Activated naive CD4-positive, alpha-beta T cell treated with anti-CD3 and anti-CD28 coated beads, Interleukin-2, amount 50 U/mL, for 24 hours (primary cell): ENCODE data around the gene DSCAM.
"Not testable (repeated sequence)": the region's sequence is repeated elsewhere in the genome, so short reads cannot be mapped to it uniquely, and the experiment has no call there.

Experiments
- H3K27ac Mint-ChIP-seq: one replicate; pipeline ENCODE4 v1.8.0; 2021; ENCODE audit warnings: mild to moderate bottlenecking, mixed read lengths
- H3K27me3 Mint-ChIP-seq: one replicate; pipeline ENCODE4 v1.8.0; 2021; ENCODE audit warnings: mixed read lengths
- H3K36me3 Mint-ChIP-seq: one replicate; pipeline ENCODE4 v1.8.0; 2021; ENCODE audit warnings: mixed read lengths
- H3K4me1 Mint-ChIP-seq: one replicate; pipeline ENCODE4 v1.8.0; 2021; ENCODE audit warnings: mixed read lengths
- H3K4me3 Mint-ChIP-seq: one replicate; pipeline ENCODE4 v1.8.0; 2021; ENCODE audit warnings: mild to moderate bottlenecking, mixed read lengths
- H3K9me3 Mint-ChIP-seq: one replicate; pipeline ENCODE4 v1.8.0; 2021; ENCODE audit warnings: mixed read lengths

Gene DSCAM

DNA sequence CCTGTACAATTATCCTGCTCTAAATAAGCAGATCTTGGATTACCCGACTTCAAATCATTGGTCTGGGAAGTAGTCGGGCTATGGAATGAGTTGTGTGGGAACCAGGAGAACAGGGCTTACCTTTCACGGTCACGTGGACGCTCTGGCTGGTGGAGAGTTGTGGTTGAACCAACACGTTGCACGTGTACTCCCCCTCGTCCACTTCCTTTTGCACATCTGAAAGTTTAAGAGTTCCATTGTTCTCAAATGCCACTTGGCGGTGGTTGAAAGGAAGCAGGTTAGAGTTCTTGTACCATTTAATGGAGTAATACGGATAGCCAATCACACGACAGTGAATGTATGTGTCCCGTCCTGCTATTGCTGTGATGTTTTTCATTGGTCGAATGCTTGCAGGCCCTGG is 509.0 kb downstream of the DSCAM start:
- peaks cover 4% of the 10 kb centered on the region for H3K9me3 Mint-ChIP-seq

DNA sequence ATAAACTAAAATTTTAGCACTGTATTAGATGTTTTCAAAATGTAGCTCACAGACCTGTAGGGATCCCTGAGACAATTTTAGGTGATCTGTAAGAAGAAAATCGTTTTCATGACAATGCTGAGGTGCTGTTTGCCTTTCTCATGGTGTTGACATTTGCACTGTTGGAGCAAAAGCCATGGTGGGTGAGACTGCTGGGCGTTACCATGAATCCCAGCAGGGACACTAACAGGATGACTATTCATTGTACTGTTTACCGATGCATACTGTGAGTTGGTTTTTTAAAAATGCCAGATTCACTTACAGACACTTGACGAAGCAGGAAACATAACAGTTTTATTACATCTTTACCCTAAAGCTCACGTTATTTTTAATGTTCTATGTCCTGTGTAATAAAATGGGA is 511.3 kb downstream of the DSCAM start:
- H3K36me3 Mint-ChIP-seq, result no peaks in the 10 kb centered on the region
- H3K4me1 Mint-ChIP-seq, result no peaks in the 10 kb centered on the region
- peaks cover 4% of the 10 kb centered on the region for H3K9me3 Mint-ChIP-seq
- H3K27ac Mint-ChIP-seq, result no peak overlapping the region
- H3K4me3 Mint-ChIP-seq, result no peak overlapping the region
- H3K27me3 Mint-ChIP-seq, result no peaks in the 10 kb centered on the region

More for the DNA sequence above, 509.0 kb downstream of the DSCAM start:
- Mint-ChIP-seq H3K36me3 (no peaks in the 10 kb centered on the region), H3K27ac (no peak overlapping the region), H3K4me1 (no peaks in the 10 kb centered on the region), H3K4me3 (no peak overlapping the region), H3K27me3 (no peaks in the 10 kb centered on the region)

DNA sequence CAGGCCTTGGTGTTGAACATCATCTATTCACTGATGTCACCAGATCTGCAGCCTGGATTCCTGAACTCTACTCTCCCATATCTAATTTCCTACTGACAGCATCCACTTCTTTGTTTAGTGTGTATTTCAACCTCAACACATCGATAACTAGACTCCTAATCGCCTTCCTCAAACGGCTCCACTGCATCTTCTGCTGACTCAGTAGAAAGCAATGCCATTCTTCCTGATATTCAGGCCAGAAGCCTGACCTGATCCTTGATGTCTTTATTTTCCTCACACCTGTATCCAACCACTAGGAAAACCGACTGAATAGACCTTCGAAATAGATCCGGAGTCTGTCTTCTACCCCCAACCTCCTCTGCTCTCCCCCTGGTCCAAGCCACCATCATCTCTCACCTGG is 512.8 kb downstream of the DSCAM start:
- Mint-ChIP-seq H3K9me3 (peaks cover 4% of the 10 kb centered on the region), H3K4me3 (no peak overlapping the region), H3K36me3 (no peaks in the 10 kb centered on the region), H3K27me3 (no peaks in the 10 kb centered on the region), H3K27ac (no peak overlapping the region), H3K4me1 (no peaks in the 10 kb centered on the region)

DNA sequence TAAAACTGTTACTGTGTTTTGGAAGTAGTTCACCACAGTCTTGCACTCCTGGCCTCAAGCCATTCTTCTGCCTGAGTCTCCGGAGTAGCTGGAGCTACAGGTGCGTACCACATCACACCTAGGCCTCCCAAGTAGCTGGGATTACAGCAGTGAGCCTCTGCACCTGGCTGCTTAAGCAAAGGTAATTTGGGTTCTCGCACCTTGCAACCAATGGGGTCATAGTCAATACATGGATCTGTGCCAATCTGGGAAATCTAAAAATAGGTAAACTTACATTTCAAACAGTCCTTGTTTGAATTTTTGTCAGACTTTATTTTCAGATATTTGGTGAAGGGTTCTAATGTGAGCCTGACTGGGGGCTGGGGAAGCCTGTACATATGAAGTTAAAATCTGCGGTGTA is 513.2 kb downstream of the DSCAM start:
- H3K36me3 Mint-ChIP-seq, result no peaks in the 10 kb centered on the region
- H3K4me3 Mint-ChIP-seq, result no peak overlapping the region
- no peak overlapping the region for H3K27ac Mint-ChIP-seq
- peaks cover 4% of the 10 kb centered on the region for H3K9me3 Mint-ChIP-seq
- H3K27me3 Mint-ChIP-seq, result no peaks in the 10 kb centered on the region
- no peaks in the 10 kb centered on the region for H3K4me1 Mint-ChIP-seq

DNA sequence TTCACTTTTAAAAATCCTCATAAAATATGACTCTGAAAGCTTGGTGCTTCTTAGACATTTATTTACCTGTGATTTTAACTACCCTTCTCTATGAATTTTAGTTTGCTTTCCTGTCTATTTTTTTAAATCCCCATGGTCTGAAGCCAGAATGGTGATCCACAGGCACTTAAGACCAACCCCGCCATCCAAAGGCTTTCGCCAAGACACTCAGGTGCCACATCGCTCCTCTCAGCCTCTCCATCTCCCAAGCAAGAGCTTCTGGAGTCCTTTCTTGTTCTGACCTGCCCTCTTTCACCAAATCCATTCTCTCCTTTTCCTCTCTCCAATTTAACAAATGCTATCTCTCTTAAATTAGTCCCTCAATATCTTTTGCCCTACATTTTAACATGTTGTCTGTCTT is 515.2 kb downstream of the DSCAM start:
- no peak overlapping the region for H3K27ac Mint-ChIP-seq
- H3K9me3 Mint-ChIP-seq, result peaks cover 5% of the 10 kb centered on the region
- no peaks in the 10 kb centered on the region for H3K27me3 Mint-ChIP-seq
- H3K4me1 Mint-ChIP-seq, result no peaks in the 10 kb centered on the region
- H3K36me3 Mint-ChIP-seq, result no peaks in the 10 kb centered on the region
- H3K4me3 Mint-ChIP-seq, result no peak overlapping the region

DNA sequence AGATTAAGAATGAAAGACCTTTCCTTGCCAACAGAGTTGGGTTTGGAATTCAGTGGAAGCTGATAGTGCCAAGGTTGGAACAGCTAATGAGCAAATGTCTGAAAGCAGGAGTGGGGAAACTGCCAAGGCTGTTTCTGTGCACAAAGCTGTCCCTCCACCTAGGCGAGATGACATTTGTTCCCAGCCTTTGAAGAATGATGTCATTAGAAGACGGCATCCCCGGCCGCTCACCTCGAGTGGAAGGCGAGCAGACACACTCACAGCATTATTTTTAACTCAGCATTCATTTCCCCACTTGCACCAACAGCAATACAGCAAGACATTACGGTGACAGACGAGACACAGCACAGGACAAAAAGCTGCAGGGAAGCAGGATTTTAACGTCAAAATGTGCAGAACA is 515.8 kb downstream of the DSCAM start:
- peaks cover 5% of the 10 kb centered on the region for H3K9me3 Mint-ChIP-seq
- no peak overlapping the region for H3K27ac Mint-ChIP-seq
- H3K4me1 Mint-ChIP-seq, result no peaks in the 10 kb centered on the region
- H3K4me3 Mint-ChIP-seq, result no peak overlapping the region
- H3K27me3 Mint-ChIP-seq, result no peaks in the 10 kb centered on the region
- no peaks in the 10 kb centered on the region for H3K36me3 Mint-ChIP-seq

DNA sequence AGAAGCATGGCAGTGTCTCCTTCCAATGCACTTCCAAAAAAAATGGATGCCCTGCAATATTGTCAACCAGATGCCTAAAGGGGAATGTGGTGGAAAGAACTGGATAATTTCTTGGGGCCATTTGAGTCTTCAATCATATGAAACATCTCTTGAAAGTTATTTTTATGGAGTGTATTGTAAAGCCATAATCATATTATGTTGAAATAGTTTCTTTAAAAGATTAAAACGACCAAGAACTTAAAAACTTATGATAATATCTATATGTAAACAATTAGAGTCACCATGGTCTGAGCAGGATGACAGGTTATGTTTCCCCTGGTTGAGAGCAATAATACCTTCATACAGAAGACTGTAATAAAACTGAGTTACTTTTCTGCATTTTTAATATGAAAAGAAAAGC is 522.6 kb downstream of the DSCAM start:
- Mint-ChIP-seq H3K9me3 (peaks cover 19% of the 10 kb centered on the region), H3K4me3 (no peak overlapping the region), H3K27me3 (no peaks in the 10 kb centered on the region), H3K27ac (no peak overlapping the region), H3K36me3 (no peaks in the 10 kb centered on the region), H3K4me1 (no peaks in the 10 kb centered on the region)

DNA sequence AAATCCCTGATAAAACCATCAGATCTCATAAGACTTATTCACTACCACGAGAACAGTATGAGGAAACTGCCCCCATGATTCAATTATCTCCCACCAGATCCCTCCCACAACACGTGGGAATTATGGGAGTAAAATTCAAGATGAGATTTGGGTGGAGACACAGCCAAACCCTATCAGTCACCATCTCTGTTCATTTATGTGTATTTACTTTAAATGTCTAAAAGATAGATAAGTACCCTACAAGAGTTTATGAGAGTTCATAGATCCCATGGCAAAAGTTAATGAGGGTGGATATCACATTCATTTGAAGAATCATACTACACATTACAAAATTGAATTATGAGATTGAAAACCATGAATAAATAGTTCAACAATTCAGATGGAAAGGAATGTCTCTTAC is 526.2 kb downstream of the DSCAM start:
- H3K4me1 Mint-ChIP-seq, H3K36me3 Mint-ChIP-seq, H3K4me3 Mint-ChIP-seq, H3K27me3 Mint-ChIP-seq, H3K27ac Mint-ChIP-seq: not testable (repeated sequence)
- H3K9me3 Mint-ChIP-seq, result peaks cover 14% of the 10 kb centered on the region

DNA sequence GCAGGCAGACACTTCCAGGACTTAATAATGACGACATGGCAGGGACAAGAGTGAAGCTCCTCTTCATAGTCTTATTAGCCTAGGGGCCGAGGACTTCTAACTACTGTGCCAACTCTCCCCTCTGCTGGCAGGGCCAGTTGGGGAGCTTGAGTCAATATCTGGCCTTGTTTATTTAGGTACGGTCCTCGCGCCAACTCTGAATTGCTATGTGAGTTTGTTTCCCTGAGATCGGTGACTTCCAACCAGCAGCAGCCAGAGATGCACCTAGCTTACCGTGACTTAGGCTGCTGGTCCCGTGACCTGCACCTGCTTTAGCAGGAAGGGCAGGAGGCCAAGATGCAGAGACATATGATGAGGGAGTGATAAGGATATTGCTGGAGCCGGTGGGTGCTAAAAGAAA is 528.6 kb downstream of the DSCAM start:
- no peaks in the 10 kb centered on the region for H3K4me1 Mint-ChIP-seq
- no peak overlapping the region for H3K4me3 Mint-ChIP-seq
- peaks cover 6% of the 10 kb centered on the region for H3K9me3 Mint-ChIP-seq
- no peak overlapping the region for H3K27ac Mint-ChIP-seq
- H3K36me3 Mint-ChIP-seq, result no peaks in the 10 kb centered on the region
- no peaks in the 10 kb centered on the region for H3K27me3 Mint-ChIP-seq

DNA sequence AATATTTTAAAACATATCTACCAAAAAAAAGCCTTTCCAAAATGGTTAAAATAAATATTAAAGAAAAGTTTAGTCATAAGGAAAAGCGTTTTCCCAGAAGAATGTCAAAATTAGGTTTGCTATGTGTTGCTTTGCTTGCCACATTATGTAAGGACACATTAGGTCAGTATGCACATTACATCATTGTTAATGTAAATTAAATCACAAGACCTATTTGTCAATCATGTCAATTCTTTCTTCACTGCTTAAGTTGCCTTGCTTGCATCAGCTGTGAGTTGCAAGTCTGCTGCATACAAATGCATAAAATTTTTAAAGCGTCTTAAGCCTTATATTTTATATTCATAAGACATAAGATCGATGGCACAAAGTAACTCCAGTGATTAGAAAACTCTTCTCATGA is 530.9 kb downstream of the DSCAM start:
- H3K4me3 Mint-ChIP-seq, result no peak overlapping the region
- H3K36me3 Mint-ChIP-seq, result no peaks in the 10 kb centered on the region
- H3K4me1 Mint-ChIP-seq, result no peaks in the 10 kb centered on the region

DNA sequence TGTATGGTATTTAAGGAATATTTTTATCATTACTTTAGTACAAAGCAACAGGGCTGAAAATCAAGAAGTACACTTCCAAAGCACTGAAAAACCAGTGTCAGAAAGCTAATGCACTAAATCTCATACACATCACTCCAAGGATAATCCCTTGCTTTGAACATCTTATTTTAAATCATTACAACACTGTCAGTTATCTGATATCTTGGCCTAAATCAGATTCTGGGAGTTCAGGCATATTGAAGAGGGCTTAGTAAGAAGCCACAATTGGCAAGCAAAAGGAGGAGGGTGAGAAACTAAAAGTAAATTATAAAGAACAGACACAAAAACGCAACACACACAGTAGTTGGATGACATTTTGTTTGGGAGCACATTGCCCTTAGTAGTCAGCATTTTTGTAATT is 531.3 kb downstream of the DSCAM start:
- H3K27ac Mint-ChIP-seq, result no peak overlapping the region
- no peaks in the 10 kb centered on the region for H3K36me3 Mint-ChIP-seq
- no peaks in the 10 kb centered on the region for H3K4me1 Mint-ChIP-seq
- no peaks in the 10 kb centered on the region for H3K9me3 Mint-ChIP-seq
- H3K27me3 Mint-ChIP-seq, result no peaks in the 10 kb centered on the region
- H3K4me3 Mint-ChIP-seq, result no peak overlapping the region

More for the DNA sequence above, 530.9 kb downstream of the DSCAM start:
- Mint-ChIP-seq H3K27me3 (no peaks in the 10 kb centered on the region), H3K27ac (no peak overlapping the region), H3K9me3 (no peaks in the 10 kb centered on the region)

DNA sequence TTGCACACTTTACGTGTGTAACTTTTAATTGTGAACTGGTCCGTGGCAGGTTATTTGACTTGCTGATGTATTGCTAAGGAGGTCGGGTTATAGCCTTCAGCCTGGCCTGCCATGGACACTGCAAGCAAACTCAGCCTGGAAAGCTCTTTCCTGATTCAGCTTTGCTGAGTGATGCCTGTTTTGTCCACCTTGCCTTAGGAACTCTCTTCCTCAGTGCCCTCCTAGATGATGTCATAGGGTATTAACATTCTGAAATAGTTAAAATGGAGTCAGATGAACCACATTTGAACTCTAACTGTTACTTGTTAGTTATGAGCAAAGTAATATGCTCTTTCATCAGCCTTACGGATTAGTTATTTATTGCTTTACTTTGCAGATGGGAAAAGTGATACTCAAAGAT is 533.7 kb downstream of the DSCAM start:
- Mint-ChIP-seq H3K27me3 (no peaks in the 10 kb centered on the region), H3K36me3 (no peaks in the 10 kb centered on the region), H3K4me1 (no peaks in the 10 kb centered on the region), H3K4me3 (no peak overlapping the region), H3K27ac (no peak overlapping the region), H3K9me3 (no peaks in the 10 kb centered on the region)

DNA sequence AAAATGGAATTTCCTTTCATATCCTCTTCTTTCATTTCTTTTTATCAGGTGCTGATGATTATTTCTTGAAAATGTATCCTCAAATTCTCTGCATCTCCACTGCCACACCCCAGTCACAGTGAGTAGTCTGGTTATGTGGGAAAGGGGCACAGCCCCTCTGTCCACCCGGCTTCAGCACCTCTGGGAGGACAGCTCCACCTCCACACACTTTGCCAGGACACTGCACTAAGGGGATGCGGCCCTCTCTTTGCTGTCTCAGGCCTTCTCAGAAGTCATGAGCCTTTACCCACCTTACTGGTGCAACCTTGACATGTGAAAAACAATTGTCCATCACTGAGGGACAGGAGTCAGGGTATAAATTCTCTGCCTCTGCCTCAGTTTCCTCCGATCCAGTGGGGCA is 546.7 kb downstream of the DSCAM start:
- H3K4me3 Mint-ChIP-seq, result no peak overlapping the region
- no peak overlapping the region for H3K27ac Mint-ChIP-seq
- no peaks in the 10 kb centered on the region for H3K27me3 Mint-ChIP-seq
- H3K36me3 Mint-ChIP-seq, result no peaks in the 10 kb centered on the region
- H3K9me3 Mint-ChIP-seq, result peaks cover 12% of the 10 kb centered on the region
- H3K4me1 Mint-ChIP-seq, result no peaks in the 10 kb centered on the region

DNA sequence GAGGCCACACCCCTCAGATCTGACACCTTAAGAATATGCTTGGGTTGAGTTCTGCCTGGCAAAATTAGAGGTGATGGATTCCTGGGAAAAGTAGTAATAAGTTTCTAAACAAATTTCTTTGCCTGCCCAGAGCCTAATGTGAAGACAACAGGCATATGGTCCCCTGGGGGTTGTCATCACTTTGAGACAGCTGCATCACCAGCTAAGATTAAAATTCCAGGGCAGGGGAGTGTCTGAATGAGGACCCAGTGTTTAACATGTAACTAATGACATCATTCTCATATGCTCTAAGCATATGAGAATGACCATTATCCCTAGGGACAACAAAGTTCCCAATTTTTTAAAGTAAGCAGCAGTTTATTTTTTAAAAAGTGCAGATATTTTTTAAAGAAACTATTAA is 547.5 kb downstream of the DSCAM start:
- H3K9me3 Mint-ChIP-seq, result peaks cover 12% of the 10 kb centered on the region
- H3K4me3 Mint-ChIP-seq, result no peak overlapping the region
- no peaks in the 10 kb centered on the region for H3K27me3 Mint-ChIP-seq
- H3K4me1 Mint-ChIP-seq, result no peaks in the 10 kb centered on the region
- H3K27ac Mint-ChIP-seq, result no peak overlapping the region
- H3K36me3 Mint-ChIP-seq, result no peaks in the 10 kb centered on the region

DNA sequence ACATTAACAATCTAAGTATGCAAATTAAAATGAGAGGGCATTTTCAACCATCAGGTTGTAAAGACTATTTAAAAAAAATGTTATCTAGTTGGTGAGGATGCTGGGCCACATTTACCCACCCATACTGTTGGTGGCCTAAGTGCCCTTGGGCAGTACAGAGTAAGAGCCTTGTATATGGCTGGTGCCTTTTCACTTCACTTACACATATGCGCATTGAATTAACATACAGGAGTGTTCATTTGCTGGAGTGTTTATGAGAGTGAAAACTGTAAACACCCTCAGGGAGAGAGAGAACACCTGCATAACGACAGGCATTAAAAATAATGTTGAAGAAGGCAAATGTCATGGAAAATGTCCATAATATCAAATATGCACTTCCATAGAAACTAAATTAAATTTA is 552.6 kb downstream of the DSCAM start:
- no peak overlapping the region for H3K27ac Mint-ChIP-seq
- H3K36me3 Mint-ChIP-seq, result no peaks in the 10 kb centered on the region
- H3K9me3 Mint-ChIP-seq, result no peaks in the 10 kb centered on the region
- no peaks in the 10 kb centered on the region for H3K4me1 Mint-ChIP-seq
- no peak overlapping the region for H3K4me3 Mint-ChIP-seq
- no peaks in the 10 kb centered on the region for H3K27me3 Mint-ChIP-seq

DNA sequence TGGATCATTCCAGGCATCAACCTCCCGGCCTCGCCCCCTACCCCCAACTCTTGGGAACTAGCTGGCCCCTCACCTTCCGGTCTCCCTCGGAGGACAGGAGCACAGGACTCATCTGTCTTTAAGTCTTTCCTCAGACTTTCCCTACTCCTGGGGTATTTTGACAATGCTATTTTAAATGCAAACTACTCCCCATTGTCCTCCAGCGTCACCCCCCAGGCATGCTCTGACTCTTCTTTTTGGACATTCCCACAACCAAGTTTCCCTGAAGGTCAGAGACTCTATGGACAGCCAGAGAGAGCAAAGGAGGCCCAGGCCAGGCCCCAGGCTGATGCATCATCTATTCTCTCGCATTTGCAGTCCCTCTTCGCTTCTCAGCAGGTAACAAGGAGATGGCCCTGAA is 555.4 kb downstream of the DSCAM start:
- H3K9me3 Mint-ChIP-seq, result no peaks in the 10 kb centered on the region
- H3K4me3 Mint-ChIP-seq, result no peak overlapping the region
- no peaks in the 10 kb centered on the region for H3K27me3 Mint-ChIP-seq
- H3K27ac Mint-ChIP-seq, result no peak overlapping the region
- no peaks in the 10 kb centered on the region for H3K4me1 Mint-ChIP-seq
- no peaks in the 10 kb centered on the region for H3K36me3 Mint-ChIP-seq

DNA sequence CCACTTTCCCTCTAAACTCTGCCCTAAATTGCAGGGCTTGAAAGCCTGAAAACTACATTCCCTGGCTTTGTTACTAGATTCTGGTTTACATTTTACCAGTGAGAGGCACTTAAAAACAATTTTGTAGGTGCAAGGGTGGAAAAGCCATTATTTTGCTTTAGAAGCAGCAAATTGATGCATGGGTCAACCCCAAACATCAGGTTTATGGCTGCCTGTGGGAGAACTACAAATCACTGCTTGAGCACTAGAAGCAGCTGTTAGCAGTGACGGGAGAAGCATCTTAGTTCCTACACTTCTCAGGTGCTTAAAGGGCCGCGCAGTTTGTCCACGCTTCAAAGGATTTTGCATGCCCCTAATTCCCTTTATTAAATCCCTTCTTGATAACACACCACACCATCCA is 562.5 kb downstream of the DSCAM start:
- H3K27me3 Mint-ChIP-seq, result no peaks in the 10 kb centered on the region
- H3K4me3 Mint-ChIP-seq, result no peak overlapping the region
- H3K4me1 Mint-ChIP-seq, result no peaks in the 10 kb centered on the region

More for the DNA sequence above, 562.5 kb downstream of the DSCAM start:
- H3K36me3 Mint-ChIP-seq, result peaks cover 2% of the 10 kb centered on the region
- H3K9me3 Mint-ChIP-seq, result peaks cover 6% of the 10 kb centered on the region
- no peak overlapping the region for H3K27ac Mint-ChIP-seq
